SK-N-SH (cell line): ENCODE data around the gene WBP2. TPM values are rescaled to one million over a fixed set of nuclear protein-coding genes. Genes with fewer than 3 reads are reported as not detected.

Experiments used
- CTCF ChIA-PET: fragments of 300-600, 350-600 bp; formaldehyde crosslinking; extraction: SDS; loops from one replicate; lab custom pipeline; 2021; lab: Yijun Ruan, JAX
- POLR2A ChIA-PET: fragments of 350-600 bp; sonication (Branson Sonifier 250); formaldehyde crosslinking; extraction: SDS; loops from one replicate; lab custom pipeline; 2020; ENCODE audit warnings: antibody characterized with exemption, inconsistent platforms; lab: Yijun Ruan, JAX
- DNase-seq: peaks from one replicate; pipeline ENCODE4 v3.0.0; 2012
- H2AFZ ChIP-seq: fragments of 200-600 bp; sonication (generic); 2 replicates; pipeline ENCODE4 v1.8.1; 2016; ENCODE audit warnings: antibody characterized with exemption, mild to moderate bottlenecking, low read depth
- H3F3A ChIP-seq: fragments of 200-600 bp; sonication (generic); replicated peaks from 2 replicates; pipeline ENCODE3; 2016; ENCODE audit warnings: antibody characterized with exemption, mild to moderate bottlenecking; ENCODE audit not compliant: insufficient read depth
- H3K27ac ChIP-seq, 2 experiments: fragments of 200-500 bp in 1 of 2; fragments of 200-600 bp in 1 of 2; sonication (Bioruptor generic) in 1 of 2; sonication (generic), shearing (Covaris generic) in 1 of 2; 2 replicates each; pipeline versions ENCODE4 v1.5.1 to v1.6.1; 2014 to 2016; ENCODE audit warnings: low read depth in 2 of 2, inconsistent platforms in 1 of 2, low read length in 1 of 2, mild to moderate bottlenecking in 1 of 2, mixed read lengths in 1 of 2
- H3K27me3 ChIP-seq: fragments of 200-600 bp; sonication (generic), shearing (Covaris generic); 2 replicates; pipeline ENCODE4 v1.6.1; 2016; ENCODE audit warnings: mixed run types; ENCODE audit not compliant: insufficient read depth
- H3K36me3 ChIP-seq, 2 experiments: fragments of 200-500 bp in 1 of 2; fragments of 200-600 bp in 1 of 2; sonication (Bioruptor generic) in 1 of 2; sonication (generic) in 1 of 2; replicated peaks in 1 of 2; 2 replicates each; pipeline versions ENCODE3 to v1.5.1; 2014 to 2016; ENCODE audit warnings: low read length in 1 of 2, mild to moderate bottlenecking in 1 of 2; ENCODE audit not compliant: insufficient read depth in 2 of 2, control insufficient read depth in 1 of 2
- H3K4me1 ChIP-seq, 2 experiments: fragments of 200-500 bp in 1 of 2; fragments of 200-600 bp in 1 of 2; sonication (Bioruptor generic) in 1 of 2; sonication (generic), shearing (Covaris generic) in 1 of 2; 2 replicates each; pipeline versions ENCODE4 v1.5.1 to v1.6.1; 2014 to 2016; ENCODE audit warnings: low read depth in 1 of 2, low read length in 1 of 2, mixed run types in 1 of 2; ENCODE audit not compliant: insufficient read depth in 2 of 2, control insufficient read depth in 1 of 2
- H3K4me2 ChIP-seq: fragments of 200-600 bp; sonication (generic), shearing (Covaris generic); 2 replicates; pipeline ENCODE4 v1.6.1; 2017; ENCODE audit warnings: mixed run types
- H3K4me3 ChIP-seq, 2 experiments: fragments of 200-500 bp in 1 of 2; fragments of 200-600 bp in 1 of 2; sonication (Bioruptor generic) in 1 of 2; sonication (generic), shearing (Covaris generic) in 1 of 2; 2 replicates each; pipeline versions ENCODE4 v1.5.1 to v1.8.1; 2014 to 2016; ENCODE audit warnings: low read depth in 2 of 2, inconsistent platforms in 1 of 2, low read length in 1 of 2, mild to moderate bottlenecking in 1 of 2, mixed read lengths in 1 of 2, moderate library complexity in 1 of 2
- H3K79me2 ChIP-seq: fragments of 200-600 bp; sonication (generic); 2 replicates; pipeline ENCODE4 v1.8.1; 2017; ENCODE audit warnings: mild to moderate bottlenecking; ENCODE audit not compliant: insufficient read depth
- H3K9ac ChIP-seq: fragments of 200-600 bp; sonication (generic); 2 replicates; pipeline ENCODE4 v1.6.1; 2017; ENCODE audit warnings: mixed run types
- H3K9me2 ChIP-seq: fragments of 200-600 bp; sonication (generic); 2 replicates; pipeline ENCODE4 v1.6.1; 2017; ENCODE audit warnings: mixed run types
- H3K9me3 ChIP-seq: fragments of 200-600 bp; sonication (generic); 2 replicates; pipeline ENCODE4 v1.6.1; 2017; ENCODE audit warnings: mixed run types, mild to moderate bottlenecking, moderate library complexity
- H4K20me1 ChIP-seq: fragments of 200-600 bp; sonication (generic); 2 replicates; pipeline ENCODE4 v1.6.1; 2017; ENCODE audit warnings: mild to moderate bottlenecking, mixed run types; ENCODE audit not compliant: insufficient read depth
- ELF1 ChIP-seq: IDR thresholded peaks from 2 replicates; pipeline ENCODE4 v1.4.0; 2012
- FOXJ3 ChIP-seq: sonication (generic); formaldehyde crosslinking; IDR thresholded peaks from 2 replicates; pipeline ENCODE4 v1.5.1; 2020; ENCODE audit warnings: mild to moderate bottlenecking, missing genetic modification reagents
- GATA2 ChIP-seq: sonication (generic); formaldehyde crosslinking; IDR thresholded peaks from 2 replicates; pipeline ENCODE4 v1.5.0; 2020; ENCODE audit warnings: mild to moderate bottlenecking, missing genetic modification reagents
- JUND ChIP-seq: IDR thresholded peaks from 2 replicates; pipeline ENCODE4 v1.4.0; 2012
- MAX ChIP-seq: IDR thresholded peaks from 2 replicates; pipeline ENCODE4 v1.4.0; 2012; ENCODE audit warnings: low read depth
- NFIC ChIP-seq: IDR thresholded peaks from 2 replicates; pipeline ENCODE4 v1.4.0; 2012; ENCODE audit warnings: borderline replicate concordance
- NRF1 ChIP-seq: IDR thresholded peaks from 2 replicates; pipeline ENCODE4 v1.6.1; 2012; ENCODE audit warnings: low read depth, mild to moderate bottlenecking, low read length
- POLR2AphosphoS5 ChIP-seq: IDR thresholded peaks from 2 replicates; pipeline ENCODE4 v1.6.1; 2012; ENCODE audit warnings: low read depth, low read length
- RAD21 ChIP-seq: IDR thresholded peaks from 2 replicates; pipeline ENCODE4 v1.6.1; 2012; ENCODE audit warnings: mild to moderate bottlenecking, low read length
- RCOR1 ChIP-seq: fragments of 150-350 bp; IDR thresholded peaks from 2 replicates; pipeline ENCODE4 v1.6.1; 2017; ENCODE audit warnings: antibody characterized with exemption, low read length
- REST ChIP-seq: IDR thresholded peaks from 2 replicates; pipeline ENCODE4 v1.6.1; 2012; ENCODE audit warnings: mild to moderate bottlenecking, low read depth, low read length, moderate library complexity
- RXRA ChIP-seq: IDR thresholded peaks from 2 replicates; pipeline ENCODE4 v1.4.0; 2012; ENCODE audit warnings: low read depth, mild to moderate bottlenecking, borderline replicate concordance
- TCF12 ChIP-seq: IDR thresholded peaks from 2 replicates; pipeline ENCODE4 v1.4.0; 2012
- TEAD4 ChIP-seq: IDR thresholded peaks from 2 replicates; pipeline ENCODE4 v1.4.0; 2012; ENCODE audit warnings: mild to moderate bottlenecking, borderline replicate concordance; ENCODE audit not compliant: insufficient read depth
- USF1 ChIP-seq: IDR thresholded peaks from 2 replicates; pipeline ENCODE4 v1.4.0; 2012; ENCODE audit warnings: low read depth, borderline replicate concordance
- WGBS: methylation state at CpG from one replicate; pipeline ENCODE4 v1.1.6; 2017; ENCODE audit warnings: low lambda C conversion rate; 5-methylcytosine and 5-hydroxymethylcytosine counted together
- polyA plus RNA-seq, 3 experiments: library from polyadenylated mRNA; depleted of rRNA; stranded (reverse); fragments of >200 nt; gene quantifications; 2 replicates each; pipeline ENCODE4 v1.2.3, GENCODE V29; 2012
- TF ChIP-seq, protein P1 (sequence below): fragments of 200-600 bp; sonication (generic); IDR thresholded peaks from 2 replicates; pipeline ENCODE4 v1.6.1; 2017; ENCODE audit warnings: antibody characterized with exemption, mild to moderate bottlenecking, moderate library complexity
- TF ChIP-seq, protein P2 (sequence below): IDR thresholded peaks from 2 replicates; pipeline ENCODE4; 2012

The WBP2 gene
- polyA plus RNA-seq, 1 of the 3 experiments (the other 2 are of a cell fraction): 55.8 TPM

DNA sequence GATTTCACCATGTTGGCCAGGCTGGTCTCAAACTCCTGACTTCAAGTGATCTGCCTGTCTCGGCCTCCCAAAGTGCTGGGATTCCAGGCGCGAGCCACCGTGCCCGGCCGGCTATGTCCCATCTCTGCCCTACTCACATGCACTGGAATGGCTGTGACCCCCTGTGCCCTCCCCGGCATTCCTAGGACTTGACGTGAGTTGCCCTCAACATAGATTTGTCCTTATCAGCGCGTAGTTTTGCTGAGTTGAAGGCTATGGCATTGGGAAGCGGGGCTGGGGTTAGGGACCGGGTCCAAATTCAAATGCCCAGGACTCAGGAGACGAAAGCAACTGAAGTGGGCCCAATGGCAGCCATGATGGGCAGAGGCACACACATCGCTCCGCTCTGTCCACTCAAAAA lies 16.7 kb downstream of the WBP2 start:
- H3K27ac ChIP-seq: no peak overlapping the region
- TF ChIP-seq GATA2 (CRISPR knock-in tag) (no peak), ELF1 (no peak), REST (no peak)
- no peaks in the 10 kb centered on the region for H4K20me1 ChIP-seq
- H3K4me1 ChIP-seq: peaks cover 0 to 8% of the 10 kb centered on the region in 2 experiments; a peak in 1 of 4 replicates
- WGBS: 96% methylated on average over 15 of the region's 15 CpGs
- H3K79me2 ChIP-seq: no peaks in the 10 kb centered on the region
- CTCF ChIA-PET: interaction anchor here (16.1 to 16.5 kb wide), 2 partner anchors 5 to 6 kb away, joined by 326 read pairs; partner anchors contain the start of gene UNC13D
- no peak for DNase-seq
- no peaks in the 10 kb centered on the region for H3K9me3 ChIP-seq
- no peak overlapping the region for H3K4me3 ChIP-seq
- no peak overlapping the region for H3K4me2 ChIP-seq
- no peaks in the 10 kb centered on the region for H3K9me2 ChIP-seq
- H3K9ac ChIP-seq: no peak overlapping the region
- H2AFZ ChIP-seq: no peak overlapping the region
- H3K36me3 ChIP-seq: no peaks in the 10 kb centered on the region
- POLR2A ChIA-PET: interaction anchor here (1.1 kb wide), 1 partner anchor 17 kb away, joined by 4 read pairs; the partner anchor contains the start of gene WBP2
- H3F3A ChIP-seq: no peaks in the 10 kb centered on the region
- no peaks in the 10 kb centered on the region for H3K27me3 ChIP-seq

- peaks cover 0 to 4% of the 10 kb centered on the region in 2 experiments; a peak in 1 of 4 replicates for H3K4me1 ChIP-seq
- no peak overlapping the region; a peak in 1 of 4 replicates for H3K27ac ChIP-seq
- ChIA-PET CTCF (interaction anchor here (1.1 to 16.5 kb wide), 5 partner anchors 5 to 90 kb away, joined by 3 to 326 read pairs (median 9); partner anchors contain the start of genes UNC13D and WBP2), POLR2A (no interaction called here)
- no peak overlapping the region for H2AFZ ChIP-seq
- WGBS: 80% methylated on average over 7 of the region's 7 CpGs
- H3K4me3 ChIP-seq: no peak overlapping the region
- H3K9me3 ChIP-seq: no peaks in the 10 kb centered on the region
- no peaks in the 10 kb centered on the region for H3K9me2 ChIP-seq
- no peaks in the 10 kb centered on the region for H3K79me2 ChIP-seq
- H3K36me3 ChIP-seq: no peaks in the 10 kb centered on the region
- H4K20me1 ChIP-seq: no peaks in the 10 kb centered on the region
- H3K4me2 ChIP-seq: no peak overlapping the region
- H3K9ac ChIP-seq: no peak overlapping the region
- no peaks in the 10 kb centered on the region for H3K27me3 ChIP-seq
- no peak for DNase-seq
- no peaks in the 10 kb centered on the region for H3F3A ChIP-seq
- TF ChIP-seq NFIC: no peak
- TF ChIP-seq, protein P1, sequence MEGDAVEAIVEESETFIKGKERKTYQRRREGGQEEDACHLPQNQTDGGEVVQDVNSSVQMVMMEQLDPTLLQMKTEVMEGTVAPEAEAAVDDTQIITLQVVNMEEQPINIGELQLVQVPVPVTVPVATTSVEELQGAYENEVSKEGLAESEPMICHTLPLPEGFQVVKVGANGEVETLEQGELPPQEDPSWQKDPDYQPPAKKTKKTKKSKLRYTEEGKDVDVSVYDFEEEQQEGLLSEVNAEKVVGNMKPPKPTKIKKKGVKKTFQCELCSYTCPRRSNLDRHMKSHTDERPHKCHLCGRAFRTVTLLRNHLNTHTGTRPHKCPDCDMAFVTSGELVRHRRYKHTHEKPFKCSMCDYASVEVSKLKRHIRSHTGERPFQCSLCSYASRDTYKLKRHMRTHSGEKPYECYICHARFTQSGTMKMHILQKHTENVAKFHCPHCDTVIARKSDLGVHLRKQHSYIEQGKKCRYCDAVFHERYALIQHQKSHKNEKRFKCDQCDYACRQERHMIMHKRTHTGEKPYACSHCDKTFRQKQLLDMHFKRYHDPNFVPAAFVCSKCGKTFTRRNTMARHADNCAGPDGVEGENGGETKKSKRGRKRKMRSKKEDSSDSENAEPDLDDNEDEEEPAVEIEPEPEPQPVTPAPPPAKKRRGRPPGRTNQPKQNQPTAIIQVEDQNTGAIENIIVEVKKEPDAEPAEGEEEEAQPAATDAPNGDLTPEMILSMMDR: no peak
- TF ChIP-seq TEAD4: no peak
- no peak for TF ChIP-seq RXRA
- TF ChIP-seq NRF1: no peak
- TF ChIP-seq FOXJ3 (CRISPR knock-in tag): no peak
- no peak for TF ChIP-seq GATA2 (CRISPR knock-in tag)
- TF ChIP-seq REST: no peak
- TF ChIP-seq USF1: no peak
- TF ChIP-seq RCOR1: no peak
- TF ChIP-seq TCF12: no peak
- no peak for TF ChIP-seq POLR2AphosphoS5
- TF ChIP-seq, protein P2, sequence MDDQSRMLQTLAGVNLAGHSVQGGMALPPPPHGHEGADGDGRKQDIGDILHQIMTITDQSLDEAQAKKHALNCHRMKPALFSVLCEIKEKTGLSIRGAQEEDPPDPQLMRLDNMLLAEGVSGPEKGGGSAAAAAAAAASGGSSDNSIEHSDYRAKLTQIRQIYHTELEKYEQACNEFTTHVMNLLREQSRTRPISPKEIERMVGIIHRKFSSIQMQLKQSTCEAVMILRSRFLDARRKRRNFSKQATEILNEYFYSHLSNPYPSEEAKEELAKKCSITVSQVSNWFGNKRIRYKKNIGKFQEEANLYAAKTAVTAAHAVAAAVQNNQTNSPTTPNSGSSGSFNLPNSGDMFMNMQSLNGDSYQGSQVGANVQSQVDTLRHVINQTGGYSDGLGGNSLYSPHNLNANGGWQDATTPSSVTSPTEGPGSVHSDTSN: no peak
- TF ChIP-seq RAD21: no peak
- TF ChIP-seq MAX: no peak
- TF ChIP-seq JUND: no peak
Observed at GRCh38 chr17:75837899-75838298, 17.2 kb downstream of the WBP2 start.
